NCI-H1048 (cell line): ENCODE results near the gene HTT.

ENCODE experiments used
- DNase-seq: peaks from one replicate; lab custom pipeline; 2025; lab: John Stamatoyannopoulos, UW

Gene HTT

GRCh38 chr4:3201718-3202702 lies 127.5 kb downstream of the HTT start:
- DNase-seq, result no peak

DNA sequence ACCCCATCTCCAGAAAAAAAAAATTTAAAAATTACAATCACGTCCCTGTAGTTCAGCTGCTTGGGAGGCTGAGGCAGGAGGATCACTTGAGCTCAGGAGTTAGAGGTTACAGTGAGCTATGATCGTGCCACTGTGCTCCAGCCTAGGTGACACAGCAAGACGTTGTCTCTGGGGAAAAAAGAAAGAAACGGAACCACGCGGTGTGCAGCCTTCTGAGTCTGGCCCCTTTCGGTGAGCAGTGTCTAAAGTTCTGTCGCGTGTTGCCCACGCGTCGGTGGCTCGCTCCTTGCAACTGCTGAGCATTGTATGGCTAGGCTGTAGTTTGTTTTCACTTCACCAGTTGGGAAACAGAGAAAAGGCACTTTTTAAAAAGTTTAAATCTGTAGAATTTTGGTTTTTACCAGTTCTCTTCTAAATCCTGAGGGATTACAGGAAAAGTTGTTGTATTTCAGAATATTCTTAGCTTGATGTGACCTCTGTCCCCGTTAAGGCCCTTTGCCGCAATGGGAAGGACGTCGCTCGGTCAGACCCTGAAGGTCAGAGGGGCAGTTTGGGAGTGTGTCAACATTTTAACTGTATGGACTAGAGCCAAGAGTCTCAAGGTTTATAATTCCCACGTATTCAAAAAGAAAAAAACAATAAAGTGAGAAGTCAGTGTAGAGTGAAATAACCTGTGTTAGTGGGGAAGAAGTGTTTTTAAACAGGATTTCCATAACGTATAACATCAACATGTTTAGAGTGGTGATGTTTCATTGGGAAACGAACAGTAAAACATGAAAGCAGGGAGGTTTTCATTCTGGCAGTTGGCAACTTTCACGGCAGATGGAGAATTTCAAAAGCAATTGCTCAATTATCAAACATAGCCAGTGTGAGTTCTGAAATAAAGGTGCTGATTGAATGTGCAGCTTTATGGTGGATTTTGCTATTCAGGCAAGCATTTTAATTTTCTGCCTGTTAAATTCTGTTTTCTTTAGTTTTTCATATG lies 128.6 kb downstream of the HTT start:
- no peak for DNase-seq

GRCh38 chr4:3203971-3204431 lies 129.5 kb downstream of the HTT start:
- DNase-seq, result no peak

DNA sequence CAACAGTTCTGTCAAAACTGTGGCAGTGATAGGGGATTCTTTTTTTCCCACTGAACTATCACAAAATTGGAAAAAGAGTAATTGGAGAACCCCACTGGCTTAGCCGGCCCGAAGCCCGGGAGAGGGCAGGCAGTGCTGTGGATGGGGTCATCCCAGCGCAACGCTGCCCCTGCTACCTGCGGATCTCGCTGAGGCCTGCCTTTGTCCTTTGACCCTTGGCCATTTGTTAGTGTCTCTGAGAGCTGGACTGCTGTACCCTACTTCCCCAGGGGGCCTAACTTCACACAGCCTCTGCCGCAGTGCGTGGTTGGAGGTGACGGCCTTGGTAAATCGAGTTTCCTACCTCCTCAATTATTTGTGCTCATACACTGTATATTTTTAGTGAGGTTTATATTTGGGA lies 131.5 kb downstream of the HTT start:
- no peak for DNase-seq

DNA sequence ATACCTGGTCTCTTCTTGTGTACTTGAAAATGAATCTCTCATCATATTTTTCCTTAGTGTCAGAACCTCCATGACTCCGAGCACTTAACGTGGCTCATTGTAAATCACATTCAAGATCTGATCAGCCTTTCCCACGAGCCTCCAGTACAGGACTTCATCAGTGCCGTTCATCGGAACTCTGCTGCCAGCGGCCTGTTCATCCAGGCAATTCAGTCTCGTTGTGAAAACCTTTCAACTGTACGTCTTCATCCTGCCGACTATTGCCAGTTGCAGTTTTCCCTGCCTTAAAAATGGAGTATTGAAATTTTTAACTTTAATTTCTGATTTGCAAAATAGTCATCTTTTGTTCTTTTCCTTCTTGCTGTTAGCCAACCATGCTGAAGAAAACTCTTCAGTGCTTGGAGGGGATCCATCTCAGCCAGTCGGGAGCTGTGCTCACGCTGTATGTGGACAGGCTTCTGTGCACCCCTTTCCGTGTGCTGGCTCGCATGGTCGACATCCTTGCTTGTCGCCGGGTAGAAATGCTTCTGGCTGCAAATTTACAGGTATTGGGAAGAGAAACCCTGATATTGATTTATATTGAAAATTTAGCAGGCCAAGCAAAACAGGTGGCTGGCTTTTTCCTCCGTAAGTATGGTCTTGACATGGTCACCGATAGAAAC lies 132.1 kb downstream of the HTT start:
- no peak for DNase-seq

- no peak for DNase-seq
These were observed 133.1 kb downstream of the HTT start for GRCh38 chr4:3207531-3208037.

DNA sequence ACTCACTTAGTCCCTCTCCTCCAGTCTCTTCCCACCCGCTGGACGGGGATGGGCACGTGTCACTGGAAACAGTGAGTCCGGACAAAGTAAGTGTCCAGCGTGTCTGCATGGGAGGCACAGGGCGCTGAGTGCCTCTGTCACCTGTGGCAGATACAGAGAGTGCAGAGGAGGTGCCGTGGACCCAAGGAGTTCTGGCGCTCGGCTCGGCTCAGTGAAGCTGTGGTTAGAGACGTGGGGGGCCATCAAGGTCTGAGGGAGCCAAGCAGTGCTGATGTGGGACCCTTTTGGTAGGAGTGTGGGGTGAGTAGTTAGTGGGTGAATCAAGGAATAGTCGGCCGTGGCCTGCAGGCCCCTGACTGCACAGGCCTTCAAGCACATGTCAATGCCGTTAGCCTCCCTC lies 134.3 kb downstream of the HTT start:
- no peak for DNase-seq

DNA sequence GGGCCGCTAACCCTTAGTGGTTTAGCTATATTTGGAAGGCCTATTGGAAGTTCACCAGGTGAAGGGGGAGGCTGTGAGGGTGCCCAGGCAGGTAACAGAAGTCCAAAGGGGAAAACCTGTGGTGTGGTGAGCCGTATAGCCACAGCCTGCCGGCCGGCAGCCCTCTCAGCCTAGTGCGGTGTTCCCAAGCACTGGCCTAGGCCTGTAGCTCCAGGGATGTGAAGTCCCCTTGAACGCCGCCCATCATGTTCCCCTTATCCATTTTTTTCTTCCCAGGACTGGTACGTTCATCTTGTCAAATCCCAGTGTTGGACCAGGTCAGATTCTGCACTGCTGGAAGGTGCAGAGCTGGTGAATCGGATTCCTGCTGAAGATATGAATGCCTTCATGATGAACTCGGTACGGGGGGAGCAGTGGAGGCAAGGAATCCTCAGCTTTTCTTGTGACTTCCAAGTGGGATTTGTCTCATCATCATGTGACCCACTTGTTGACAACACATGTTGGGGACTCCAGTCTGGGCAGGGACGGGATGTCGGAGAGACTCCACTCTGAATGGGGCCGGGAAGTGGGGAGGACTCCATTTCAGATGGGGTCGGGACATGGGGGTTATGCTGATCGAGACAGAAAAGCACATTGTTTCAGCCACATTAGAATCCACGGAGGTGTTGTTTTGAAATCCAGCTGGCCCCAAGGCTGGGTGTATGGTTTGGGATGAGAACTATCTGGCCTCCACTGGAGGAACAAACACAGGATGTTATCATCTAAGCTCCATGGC lies 135.3 kb downstream of the HTT start:
- no peak for DNase-seq

- DNase-seq, result no peak
These were observed 136.0 kb downstream of the HTT start for GRCh38 chr4:3210467-3210866.

DNA sequence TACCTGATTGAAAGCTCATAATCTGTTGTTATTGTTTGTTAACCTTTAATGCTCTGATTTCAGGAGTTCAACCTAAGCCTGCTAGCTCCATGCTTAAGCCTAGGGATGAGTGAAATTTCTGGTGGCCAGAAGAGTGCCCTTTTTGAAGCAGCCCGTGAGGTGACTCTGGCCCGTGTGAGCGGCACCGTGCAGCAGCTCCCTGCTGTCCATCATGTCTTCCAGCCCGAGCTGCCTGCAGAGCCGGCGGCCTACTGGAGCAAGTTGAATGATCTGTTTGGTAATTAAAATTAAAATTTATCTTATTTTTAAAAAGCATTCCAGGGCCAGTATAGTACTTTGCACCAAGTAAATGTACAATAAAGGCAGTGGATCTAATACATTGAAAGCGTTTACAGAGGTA lies 137.4 kb downstream of the HTT start:
- DNase-seq, result no peak

DNA sequence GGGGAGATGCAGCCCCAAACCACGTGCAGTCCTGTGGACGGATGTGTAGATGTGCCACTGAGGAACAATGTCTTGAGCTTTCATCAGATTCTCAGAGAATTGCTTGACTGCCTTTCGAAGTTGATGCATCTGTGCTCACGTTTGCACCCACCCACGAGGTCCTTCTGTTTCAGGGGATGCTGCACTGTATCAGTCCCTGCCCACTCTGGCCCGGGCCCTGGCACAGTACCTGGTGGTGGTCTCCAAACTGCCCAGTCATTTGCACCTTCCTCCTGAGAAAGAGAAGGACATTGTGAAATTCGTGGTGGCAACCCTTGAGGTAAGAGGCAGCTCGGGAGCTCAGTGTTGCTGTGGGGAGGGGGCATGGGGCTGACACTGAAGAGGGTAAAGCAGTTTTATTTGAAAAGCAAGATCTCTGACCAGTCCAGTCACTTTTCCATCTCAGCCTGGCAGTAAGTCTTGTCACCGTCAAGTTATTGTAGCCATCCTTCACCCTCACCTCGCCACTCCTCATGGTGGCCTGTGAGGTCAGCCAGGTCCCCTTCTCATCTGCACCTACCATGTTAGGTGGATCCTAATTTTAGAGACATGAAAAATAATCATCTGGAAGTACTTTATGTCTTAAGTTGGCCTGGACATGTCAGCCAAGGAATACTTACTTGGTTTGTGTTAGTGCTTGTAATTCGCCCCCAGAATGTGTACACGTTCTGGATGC lies 138.1 kb downstream of the HTT start:
- no peak for DNase-seq

DNA sequence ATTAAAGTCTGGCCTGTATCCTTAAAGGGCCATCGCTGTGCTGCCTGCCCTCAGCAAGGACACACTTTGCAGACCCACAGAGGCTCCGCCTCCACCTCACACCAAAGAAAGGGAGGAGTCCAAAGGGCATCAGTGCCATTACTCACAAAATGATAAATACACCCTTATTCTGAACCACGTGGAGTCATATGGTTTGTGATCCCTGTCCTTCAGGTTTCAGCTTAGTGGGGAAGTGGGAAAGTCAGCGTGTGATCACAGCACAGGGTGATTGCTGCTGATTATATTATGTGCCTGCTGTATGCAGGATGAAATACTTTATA lies 138.6 kb downstream of the HTT start:
- no peak for DNase-seq

DNA sequence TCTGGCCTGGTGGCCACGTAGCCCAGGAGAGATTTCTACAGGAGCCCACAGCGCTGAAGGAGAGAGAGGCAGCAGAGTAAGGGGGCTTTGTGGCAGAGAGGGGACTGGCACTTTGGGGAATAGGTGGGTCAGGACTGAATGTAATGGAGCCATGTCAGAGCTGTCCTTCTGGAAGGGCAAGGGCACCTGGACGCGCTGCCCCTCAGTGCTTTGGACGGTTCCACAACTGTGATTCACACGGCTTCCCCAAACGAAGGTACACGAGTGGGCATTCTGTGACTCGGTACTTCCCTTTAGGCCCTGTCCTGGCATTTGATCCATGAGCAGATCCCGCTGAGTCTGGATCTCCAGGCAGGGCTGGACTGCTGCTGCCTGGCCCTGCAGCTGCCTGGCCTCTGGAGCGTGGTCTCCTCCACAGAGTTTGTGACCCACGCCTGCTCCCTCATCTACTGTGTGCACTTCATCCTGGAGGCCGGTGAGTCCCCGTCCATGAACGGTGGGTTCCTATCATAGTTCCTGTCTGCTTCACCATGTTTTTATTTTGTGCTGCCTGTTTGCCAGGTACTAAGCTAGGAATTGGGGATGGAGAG lies 139.3 kb downstream of the HTT start:
- no peak for DNase-seq

DNA sequence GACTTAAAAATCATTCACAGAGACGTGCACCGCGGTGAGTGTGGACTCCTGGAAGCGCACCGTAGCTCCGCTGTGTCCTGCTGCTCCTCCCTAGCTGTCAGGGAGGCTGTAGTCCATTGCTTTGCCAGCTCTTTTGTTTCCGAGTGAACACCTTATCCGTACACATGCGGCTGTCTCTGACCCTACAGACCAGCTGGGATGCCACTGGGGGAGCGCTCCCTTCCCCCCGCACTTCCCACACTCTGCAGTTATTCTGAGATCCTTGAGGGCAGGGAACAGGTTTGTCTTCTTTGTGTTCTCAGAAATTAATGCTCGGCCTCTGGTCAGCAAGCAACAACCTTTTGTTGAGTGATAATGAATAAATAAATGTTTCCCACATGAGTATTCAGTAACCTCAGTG lies 140.8 kb downstream of the HTT start:
- no peak for DNase-seq

- no peak for DNase-seq
These were observed 141.3 kb downstream of the HTT start for GRCh38 chr4:3215733-3216132.

DNA sequence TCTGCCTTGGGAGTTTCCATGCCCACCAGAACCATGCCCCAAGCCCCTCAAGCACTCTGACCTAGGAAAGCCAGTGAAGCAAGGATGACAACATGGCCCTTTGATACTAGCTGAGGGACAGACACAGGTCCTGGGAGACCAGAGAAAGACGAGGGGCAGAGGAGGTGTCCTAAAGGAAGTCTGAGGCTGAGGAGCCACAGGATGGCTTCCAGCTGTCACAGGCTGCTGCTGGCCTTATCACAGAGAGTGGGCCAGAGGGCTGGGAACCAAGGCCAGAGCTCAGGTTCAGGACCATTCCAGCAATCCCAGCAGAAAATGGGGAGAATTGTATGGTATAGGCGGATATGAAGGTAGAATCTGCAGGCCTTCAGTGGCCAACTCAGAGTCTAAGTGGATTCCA lies 142.8 kb downstream of the HTT start:
- no peak for DNase-seq

DNA sequence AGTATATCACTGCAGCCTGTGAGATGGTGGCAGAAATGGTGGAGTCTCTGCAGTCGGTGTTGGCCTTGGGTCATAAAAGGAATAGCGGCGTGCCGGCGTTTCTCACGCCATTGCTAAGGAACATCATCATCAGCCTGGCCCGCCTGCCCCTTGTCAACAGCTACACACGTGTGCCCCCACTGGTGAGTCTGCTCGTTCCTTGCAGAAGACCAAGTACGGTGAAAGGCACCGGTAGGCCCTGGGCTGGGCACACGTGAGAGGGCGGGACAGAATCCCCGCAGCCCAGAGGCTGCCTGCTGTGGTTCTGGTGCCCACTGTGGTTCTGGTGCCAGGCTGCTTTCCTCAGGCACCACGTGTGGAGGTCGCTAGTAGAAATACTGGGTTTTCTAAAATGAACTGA lies 143.3 kb downstream of the HTT start:
- no peak for DNase-seq

DNA sequence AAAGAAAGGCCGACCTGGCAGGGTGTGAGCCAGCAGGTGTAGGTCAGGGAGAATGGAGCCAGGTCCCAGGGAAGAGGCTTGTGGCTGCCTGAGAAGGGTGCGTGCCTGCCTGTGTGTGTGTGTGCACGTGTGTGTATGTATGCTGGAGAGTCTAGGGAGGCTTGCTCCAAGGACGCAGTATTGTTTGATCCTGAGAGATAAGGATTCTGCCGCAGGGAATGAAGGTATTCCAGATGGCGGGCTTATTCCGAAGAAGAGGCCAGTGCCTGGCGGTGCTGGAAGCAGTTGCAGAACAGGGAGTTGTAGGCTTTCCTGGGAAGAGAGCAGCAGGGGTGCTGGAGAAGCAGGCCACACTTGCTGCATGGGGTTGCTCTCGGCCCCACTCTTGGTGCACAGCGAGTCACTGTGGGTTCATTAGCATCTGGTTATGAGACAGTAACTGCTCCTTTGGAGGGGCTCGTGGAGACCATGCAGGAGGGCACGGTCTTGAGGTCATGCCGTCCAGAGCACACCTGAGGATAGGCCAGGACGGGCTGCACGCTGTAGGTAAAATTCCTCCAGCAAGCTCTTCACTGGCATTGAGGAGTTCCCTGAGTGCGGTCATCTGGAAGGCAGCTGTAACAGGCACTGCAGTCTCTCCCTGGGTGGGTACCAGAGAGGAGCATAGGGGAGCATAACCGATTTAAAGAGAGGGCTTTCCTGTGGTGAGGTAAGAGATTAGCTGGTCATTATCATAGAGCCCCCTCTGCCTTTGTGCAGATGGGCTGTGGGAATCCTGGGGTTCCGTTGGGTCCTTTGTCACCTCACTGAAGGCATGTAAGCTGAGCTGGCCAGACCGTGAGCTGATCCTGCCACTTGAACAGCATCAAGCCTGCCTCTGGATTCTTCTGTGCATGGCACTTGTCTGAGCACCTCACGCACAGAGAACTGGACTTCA lies 144.6 kb downstream of the HTT start:
- no peak for DNase-seq
